Natural killer cell (primary cell): ENCODE measurements around the gene CER1. TPM values are rescaled to one million over a fixed set of nuclear protein-coding genes. Genes with fewer than 3 reads are reported as not detected.

Experiments
- ATAC-seq, 3 donors: fragments of 150-1000 bp in 2 of 3; fragments of 200-7000 bp in 1 of 3; cut with Tn5 transposase; 1 replicate in 1 of 3; 2 replicates in 2 of 3; pipeline ENCODE4 v1.10.0; 2021; ENCODE audit warnings: mild to moderate bottlenecking in 2 of 3, moderate library complexity in 2 of 3
- DNase-seq, 2 donors: peaks; one replicate each; pipeline versions ENCODE4 v3.0.0 to v3.0.0-alpha.2; 2013 to 2021; ENCODE audit warnings: mixed read lengths in 1 of 2
- H3K27ac ChIP-seq: one replicate; pipeline ENCODE4 v1.5.1; 2013; ENCODE audit warnings: mild to moderate bottlenecking, low read length
- H3K27me3 ChIP-seq: one replicate; pipeline ENCODE4 v1.6.1; 2013; ENCODE audit warnings: low read length; ENCODE audit not compliant: control insufficient read depth, insufficient read depth
- H3K36me3 ChIP-seq: one replicate; pipeline ENCODE4 v1.6.1; 2013; ENCODE audit warnings: low read length; ENCODE audit not compliant: control insufficient read depth, insufficient read depth
- H3K4me1 ChIP-seq: one replicate; pipeline ENCODE4 v1.6.1; 2013; ENCODE audit warnings: low read length; ENCODE audit not compliant: control insufficient read depth, insufficient read depth
- H3K4me3 ChIP-seq: one replicate; pipeline ENCODE4 v1.5.1; 2013; ENCODE audit warnings: low read length
- H3K9me3 ChIP-seq: one replicate; pipeline ENCODE4 v1.6.1; 2013; ENCODE audit warnings: low read length; ENCODE audit not compliant: control insufficient read depth, insufficient read depth
- H3K27ac Mint-ChIP-seq, 2 donors: one replicate each; pipeline ENCODE4 v1.8.0; 2022; ENCODE audit warnings: mild to moderate bottlenecking in 2 of 2, mixed read lengths in 2 of 2, moderate library complexity in 1 of 2
- H3K27me3 Mint-ChIP-seq, 2 donors: one replicate each; pipeline ENCODE4 v1.8.0; 2022; ENCODE audit warnings: low read depth in 2 of 2, mixed read lengths in 2 of 2
- H3K36me3 Mint-ChIP-seq: one replicate; pipeline ENCODE4 v1.8.0; 2022; ENCODE audit warnings: mixed read lengths
- H3K4me1 Mint-ChIP-seq, 2 donors: one replicate each; pipeline ENCODE4 v1.8.0; 2022; ENCODE audit warnings: mixed read lengths in 2 of 2
- H3K4me3 Mint-ChIP-seq: one replicate; pipeline ENCODE4 v1.8.0; 2022; ENCODE audit warnings: mild to moderate bottlenecking, moderate library complexity, mixed read lengths
- H3K9me3 Mint-ChIP-seq, 2 donors: one replicate each; pipeline ENCODE4 v1.8.0; 2022; ENCODE audit warnings: mixed read lengths in 2 of 2
- WGBS: methylation state at CpG from one replicate; pipeline ENCODE4 v1.1.7; 2013; ENCODE audit warnings: missing lambda C conversion rate; ENCODE audit not compliant: insufficient coverage; 5-methylcytosine and 5-hydroxymethylcytosine counted together
- intact Hi-C: fragments of 100-400 bp; cut with micrococcal nuclease; formaldehyde crosslinking; loops from one replicate; pipeline ENCODE4 v1.14.2; 2022
- total RNA-seq, 4 donors: library from RNA; stranded (reverse); fragments of 120-200 nt in 1 of 4; gene quantifications; one replicate each; pipeline versions ENCODE4 v1.2.3 to v1.2.4, GENCODE V29; 2013 to 2022
- TF ChIP-seq, protein P1 (sequence below): fragments of 200-600 bp; IDR thresholded peaks from one replicate; pipeline ENCODE4 v1.8.0; 2022; ENCODE audit warnings: antibody characterized with exemption

The CER1 gene
- total RNA-seq, 3 donors from 2014 or later (not counting 1 experiment from before 2014, with no cell fraction given): not detected

DNA sequence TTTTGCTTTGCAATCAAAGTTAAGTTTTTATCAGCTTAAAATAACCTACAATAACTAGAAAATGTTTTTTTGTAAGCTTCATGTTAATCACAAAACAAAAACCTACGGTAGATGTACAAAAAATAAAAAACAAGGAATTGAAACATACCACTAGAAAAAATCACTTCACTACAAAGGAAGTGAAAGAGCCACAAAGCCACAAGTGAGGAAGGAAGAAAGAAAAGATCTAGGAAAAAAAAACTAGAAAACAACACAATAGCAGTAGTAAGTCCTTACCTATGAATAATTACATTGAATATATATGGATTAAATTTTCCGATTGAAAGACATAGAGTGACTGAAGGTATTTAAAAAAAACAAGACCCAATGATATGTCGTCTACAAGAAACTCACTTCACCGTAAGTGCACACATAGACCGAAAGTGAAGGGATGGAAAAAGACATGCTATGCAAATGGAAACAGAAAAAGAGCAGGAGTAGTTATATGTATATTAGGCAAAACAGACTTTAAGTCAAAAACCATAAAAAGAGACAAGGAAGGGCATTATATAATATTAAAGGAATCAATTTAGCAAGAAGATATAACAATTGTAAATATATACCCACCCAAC lies 15.9 kb downstream of the CER1 start:
- H3K4me3 ChIP-seq: no peak overlapping the region
- H3K9me3 Mint-ChIP-seq: peaks cover 7 to 20% of the 10 kb centered on the region in 2 donors
- H3K27ac ChIP-seq: no peak overlapping the region
- H3K36me3 Mint-ChIP-seq: peaks cover 24% of the 10 kb centered on the region
- no peak for ATAC-seq
- DNase-seq: no peak
- intact Hi-C loops: no loop called here
- peaks cover 3% of the 10 kb centered on the region for H3K27me3 ChIP-seq
- no peak overlapping the region for H3K27ac Mint-ChIP-seq
- no peaks in the 10 kb centered on the region for H3K36me3 ChIP-seq
- H3K4me1 ChIP-seq: no peaks in the 10 kb centered on the region
- H3K27me3 Mint-ChIP-seq: peaks cover 17 to 42% of the 10 kb centered on the region in 2 donors
- H3K9me3 ChIP-seq: peaks cover 10% of the 10 kb centered on the region
- no CpG with 5 or more reads among the region's 5 CpGs for WGBS
- TF ChIP-seq, protein P1, sequence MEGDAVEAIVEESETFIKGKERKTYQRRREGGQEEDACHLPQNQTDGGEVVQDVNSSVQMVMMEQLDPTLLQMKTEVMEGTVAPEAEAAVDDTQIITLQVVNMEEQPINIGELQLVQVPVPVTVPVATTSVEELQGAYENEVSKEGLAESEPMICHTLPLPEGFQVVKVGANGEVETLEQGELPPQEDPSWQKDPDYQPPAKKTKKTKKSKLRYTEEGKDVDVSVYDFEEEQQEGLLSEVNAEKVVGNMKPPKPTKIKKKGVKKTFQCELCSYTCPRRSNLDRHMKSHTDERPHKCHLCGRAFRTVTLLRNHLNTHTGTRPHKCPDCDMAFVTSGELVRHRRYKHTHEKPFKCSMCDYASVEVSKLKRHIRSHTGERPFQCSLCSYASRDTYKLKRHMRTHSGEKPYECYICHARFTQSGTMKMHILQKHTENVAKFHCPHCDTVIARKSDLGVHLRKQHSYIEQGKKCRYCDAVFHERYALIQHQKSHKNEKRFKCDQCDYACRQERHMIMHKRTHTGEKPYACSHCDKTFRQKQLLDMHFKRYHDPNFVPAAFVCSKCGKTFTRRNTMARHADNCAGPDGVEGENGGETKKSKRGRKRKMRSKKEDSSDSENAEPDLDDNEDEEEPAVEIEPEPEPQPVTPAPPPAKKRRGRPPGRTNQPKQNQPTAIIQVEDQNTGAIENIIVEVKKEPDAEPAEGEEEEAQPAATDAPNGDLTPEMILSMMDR: no peak
- peaks cover 0 to 6% of the 10 kb centered on the region in 2 donors for H3K4me1 Mint-ChIP-seq
- H3K4me3 Mint-ChIP-seq: no peak overlapping the region

DNA sequence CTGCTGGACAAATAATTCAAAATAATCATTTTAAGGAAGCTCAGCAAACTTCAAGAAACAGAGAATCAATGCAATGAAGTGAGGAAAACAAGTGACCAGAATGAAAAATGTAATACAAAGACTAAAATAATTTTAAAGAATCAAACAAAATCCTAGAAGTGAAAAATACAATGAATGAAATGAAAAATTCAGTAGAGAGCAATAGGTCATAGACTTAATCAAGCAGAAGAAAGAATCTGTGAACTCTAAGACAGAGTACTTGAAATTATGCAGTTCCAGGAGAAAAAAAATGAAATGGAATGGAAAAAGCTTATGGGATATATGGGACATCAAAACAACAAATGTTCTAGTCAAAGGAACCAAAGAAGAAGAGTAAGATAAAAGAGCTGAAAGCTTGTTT lies 17.5 kb downstream of the CER1 start:
- H3K27ac Mint-ChIP-seq: no peak overlapping the region

DNA sequence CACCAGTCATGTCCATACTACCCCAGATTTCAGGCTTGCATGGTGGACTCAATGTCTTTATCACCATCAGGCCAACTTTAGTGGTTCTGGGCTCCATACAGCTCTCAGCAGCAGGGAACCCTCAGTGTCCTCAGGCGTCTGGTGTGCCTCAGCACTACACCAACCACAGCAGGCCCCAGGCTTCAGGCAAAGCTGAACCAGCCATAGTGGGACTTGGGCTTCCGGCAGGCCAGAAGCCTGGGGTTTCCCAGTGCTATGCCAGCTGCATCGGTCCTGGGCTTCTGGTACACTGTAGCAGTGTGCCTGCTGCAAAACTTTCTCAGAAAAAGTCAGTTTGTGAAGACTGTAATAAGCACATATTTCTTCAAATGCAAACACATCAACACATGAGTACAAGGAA lies 18.3 kb downstream of the CER1 start:
- H3K27me3 Mint-ChIP-seq: peaks cover 11 to 27% of the 10 kb centered on the region in 2 donors
- Histone ChIP-seq H3K27me3 (peaks cover 5% of the 10 kb centered on the region), H3K4me1 (no peaks in the 10 kb centered on the region), H3K36me3 (no peaks in the 10 kb centered on the region), H3K4me3 (no peak overlapping the region), H3K9me3 (peaks cover 10% of the 10 kb centered on the region), H3K27ac (no peak overlapping the region)
- ATAC-seq (no peak), DNase-seq (no peak)
- WGBS: 87% methylated on average over 3 of the region's 3 CpGs
- H3K4me1 Mint-ChIP-seq: no peaks in the 10 kb centered on the region
- intact Hi-C loops: no loop called here
- peaks cover 7 to 18% of the 10 kb centered on the region in 2 donors for H3K9me3 Mint-ChIP-seq
- no peak overlapping the region for H3K27ac Mint-ChIP-seq
- no peak overlapping the region for H3K4me3 Mint-ChIP-seq
- TF ChIP-seq, protein P1: no peak
- peaks cover 23% of the 10 kb centered on the region for H3K36me3 Mint-ChIP-seq

More for the DNA sequence above, 17.5 kb downstream of the CER1 start:
- H3K36me3 Mint-ChIP-seq: peaks cover 24% of the 10 kb centered on the region
- intact Hi-C loops: no loop called here
- no peaks in the 10 kb centered on the region for H3K4me1 ChIP-seq
- ATAC-seq (no peak), DNase-seq (no peak)
- peaks cover 5% of the 10 kb centered on the region for H3K27me3 ChIP-seq
- H3K9me3 ChIP-seq: peaks cover 10% of the 10 kb centered on the region
- H3K27ac ChIP-seq: no peak overlapping the region
- TF ChIP-seq, protein P1: no peak
- peaks cover 7 to 19% of the 10 kb centered on the region in 2 donors for H3K9me3 Mint-ChIP-seq
- no peaks in the 10 kb centered on the region for H3K36me3 ChIP-seq
- H3K4me3 Mint-ChIP-seq: no peak overlapping the region
- no peak overlapping the region for H3K4me3 ChIP-seq
- H3K4me1 Mint-ChIP-seq: peaks cover 0 to under 1% of the 10 kb centered on the region in 2 donors
- peaks cover 13 to 35% of the 10 kb centered on the region in 2 donors for H3K27me3 Mint-ChIP-seq

DNA sequence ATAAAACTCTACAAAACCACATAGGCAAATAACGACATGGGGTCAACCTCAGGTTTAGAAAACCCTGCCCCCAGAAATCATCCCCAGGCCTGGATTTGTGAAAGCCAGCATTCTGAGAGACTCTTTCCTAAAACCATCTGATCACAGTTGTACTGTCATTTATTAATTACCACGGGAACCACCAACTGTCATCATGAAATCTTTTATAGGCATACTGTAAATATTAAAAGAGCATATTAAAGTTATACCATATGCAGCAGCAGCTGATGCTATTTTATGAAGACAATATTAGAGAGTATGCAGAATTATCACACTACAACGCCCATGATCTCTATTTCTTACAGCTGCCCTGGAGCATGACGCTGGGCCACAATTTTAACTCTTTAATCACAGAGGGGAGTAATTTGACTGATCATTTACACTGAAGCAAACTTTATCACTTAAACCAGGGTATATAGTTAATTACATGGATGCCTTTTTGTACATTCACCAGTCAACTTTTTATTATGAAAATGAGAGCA lies 20.3 kb downstream of the CER1 start:
- H3K4me3 Mint-ChIP-seq: no peak overlapping the region
- H3K36me3 ChIP-seq: no peaks in the 10 kb centered on the region
- peaks cover 3% of the 10 kb centered on the region for H3K27me3 ChIP-seq
- no peaks in the 10 kb centered on the region for H3K4me1 Mint-ChIP-seq
- H3K4me3 ChIP-seq: no peak overlapping the region
- ATAC-seq (no peak), DNase-seq (no peak)
- no peaks in the 10 kb centered on the region for H3K4me1 ChIP-seq
- intact Hi-C loops: no loop called here
- H3K9me3 Mint-ChIP-seq: peaks cover 3 to 15% of the 10 kb centered on the region in 2 donors
- H3K27ac Mint-ChIP-seq: no peak overlapping the region
- peaks cover 10 to 18% of the 10 kb centered on the region in 2 donors for H3K27me3 Mint-ChIP-seq
- peaks cover 12% of the 10 kb centered on the region for H3K36me3 Mint-ChIP-seq
- 82% methylated on average over 1 of the region's 4 CpGs for WGBS
- peaks cover 10% of the 10 kb centered on the region for H3K9me3 ChIP-seq
- TF ChIP-seq, protein P1: no peak
- no peak overlapping the region for H3K27ac ChIP-seq
